H9 (cell line): ENCODE data around the gene MOB3A. TPM values are rescaled to one million over a fixed set of nuclear protein-coding genes. Genes with fewer than 3 reads are reported as not detected.
A peak's percentile ranks its signal among the peaks of the same experiment; 100 is the strongest.

Source experiments
- DNase-seq: peaks from one replicate; pipeline ENCODE4 v3.0.0-alpha.2; 2017
- H2AFZ ChIP-seq: one replicate; pipeline ENCODE4 v1.6.1; 2013; ENCODE audit warnings: mild to moderate bottlenecking, low read length, control low read depth, moderate library complexity
- H2AK5ac ChIP-seq: 2 replicates; pipeline ENCODE4 v1.6.1; 2013; ENCODE audit warnings: low read length, control low read depth, mixed read lengths; ENCODE audit not compliant: insufficient read length
- H2BK120ac ChIP-seq: one replicate; pipeline ENCODE4 v1.6.1; 2013; ENCODE audit warnings: low read depth, mild to moderate bottlenecking, low read length, control low read depth, inconsistent platforms; ENCODE audit not compliant: poor library complexity, severe bottlenecking
- H2BK12ac ChIP-seq: 2 replicates; pipeline ENCODE4 v1.6.1; 2013; ENCODE audit warnings: low read length, control low read depth, mixed read lengths, low read depth; ENCODE audit not compliant: insufficient read length
- H2BK15ac ChIP-seq: 2 replicates; pipeline ENCODE4 v1.6.1; 2013; ENCODE audit warnings: low read depth, low read length, control low read depth
- H2BK20ac ChIP-seq: one replicate; pipeline ENCODE4 v1.6.1; 2013; ENCODE audit warnings: low read depth, mild to moderate bottlenecking, low read length, control low read depth, inconsistent platforms; ENCODE audit not compliant: poor library complexity, severe bottlenecking
- H2BK5ac ChIP-seq: 2 replicates; pipeline ENCODE4 v1.6.1; 2013; ENCODE audit warnings: low read length, control low read depth, mixed read lengths; ENCODE audit not compliant: insufficient read length
- H3K14ac ChIP-seq: 2 replicates; pipeline ENCODE4 v1.6.1; 2013; ENCODE audit warnings: low read length, control low read depth; ENCODE audit not compliant: insufficient read depth
- H3K18ac ChIP-seq: 2 replicates; pipeline ENCODE4 v1.6.1; 2013; ENCODE audit warnings: low read depth, mild to moderate bottlenecking, mixed read lengths, low read length, control low read depth; ENCODE audit not compliant: insufficient read length
- H3K23ac ChIP-seq: 2 replicates; pipeline ENCODE4 v1.6.1; 2013; ENCODE audit warnings: low read length, control low read depth, mixed read lengths, low read depth; ENCODE audit not compliant: insufficient read length
- H3K23me2 ChIP-seq: 2 replicates; pipeline ENCODE4 v1.6.1; 2013; ENCODE audit warnings: low read depth, mild to moderate bottlenecking, mixed read lengths, low read length, control low read depth; ENCODE audit not compliant: insufficient read length, poor library complexity, severe bottlenecking
- H3K27ac ChIP-seq: 2 replicates; pipeline ENCODE4 v1.5.1; 2013; ENCODE audit warnings: low read length, control low read depth, mixed read lengths, low read depth; ENCODE audit not compliant: insufficient read length
- H3K27me3 ChIP-seq: 2 replicates; pipeline ENCODE4 v1.6.1; 2013; ENCODE audit warnings: low read length, control low read depth, inconsistent platforms; ENCODE audit not compliant: insufficient read depth
- H3K4ac ChIP-seq: 2 replicates; pipeline ENCODE4 v1.6.1; 2013; ENCODE audit warnings: low read depth, mild to moderate bottlenecking, control low read depth, inconsistent platforms, low read length, moderate library complexity
- H3K4me1 ChIP-seq: 2 replicates; pipeline ENCODE4 v1.6.1; 2013; ENCODE audit warnings: low read length, control low read depth, inconsistent platforms; ENCODE audit not compliant: insufficient read depth
- H3K4me2 ChIP-seq: 2 replicates; pipeline ENCODE4 v1.6.1; 2013; ENCODE audit warnings: low read length, control low read depth, mixed read lengths; ENCODE audit not compliant: insufficient read length, insufficient read depth
- H3K56ac ChIP-seq: 2 replicates; pipeline ENCODE4 v1.6.1; 2013; ENCODE audit warnings: low read depth, mild to moderate bottlenecking, mixed read lengths, low read length, control low read depth; ENCODE audit not compliant: insufficient read length
- H3K79me1 ChIP-seq: 2 replicates; pipeline ENCODE4 v1.6.1; 2013; ENCODE audit warnings: low read depth, mild to moderate bottlenecking, moderate library complexity, low read length, control low read depth, inconsistent platforms; ENCODE audit not compliant: insufficient read depth, poor library complexity, severe bottlenecking
- H3K79me2 ChIP-seq: 2 replicates; pipeline ENCODE4 v1.6.1; 2013; ENCODE audit warnings: low read length, control low read depth, inconsistent platforms; ENCODE audit not compliant: insufficient read depth
- H3K9ac ChIP-seq: 2 replicates; pipeline ENCODE4 v1.6.1; 2013; ENCODE audit warnings: low read length, control low read depth, mixed read lengths; ENCODE audit not compliant: insufficient read length; ENCODE audit errors: extremely low read depth
- H3K9me3 ChIP-seq: one replicate; pipeline ENCODE4 v1.6.1; 2013; ENCODE audit warnings: low read depth, low read length, inconsistent platforms; ENCODE audit not compliant: control insufficient read depth
- H3T11ph ChIP-seq: one replicate; pipeline ENCODE4 v1.6.1; 2013; ENCODE audit warnings: mild to moderate bottlenecking, low read length, control low read depth, inconsistent platforms
- H4K20me1 ChIP-seq: one replicate; pipeline ENCODE4 v1.6.1; 2013; ENCODE audit not compliant: control insufficient read depth, insufficient read length, insufficient read depth
- H4K5ac ChIP-seq: 2 replicates; pipeline ENCODE4 v1.6.1; 2013; ENCODE audit warnings: low read depth, mild to moderate bottlenecking, mixed read lengths, low read length, control low read depth; ENCODE audit not compliant: insufficient read length
- H4K8ac ChIP-seq: replicated peaks from 2 replicates; pipeline ENCODE4 v1.6.1; 2013; ENCODE audit warnings: low read length, control low read depth, mixed read lengths, low read depth; ENCODE audit not compliant: insufficient read length
- H4K91ac ChIP-seq: 2 replicates; pipeline ENCODE4 v1.6.1; 2013; ENCODE audit warnings: low read depth, mild to moderate bottlenecking, moderate library complexity, mixed read lengths, low read length, control low read depth; ENCODE audit not compliant: insufficient read length
- H3K27ac Mint-ChIP-seq, 3 experiments: 2 replicates in 2 of 3; 3 replicates in 1 of 3; pipeline ENCODE4 v1.8.0; 2020 to 2021; ENCODE audit warnings: mixed read lengths in 3 of 3, mild to moderate bottlenecking in 1 of 3, moderate library complexity in 1 of 3
- H3K27me3 Mint-ChIP-seq: 2 replicates; pipeline ENCODE4 v1.8.0; 2021; ENCODE audit warnings: low read depth, mild to moderate bottlenecking, moderate library complexity, mixed read lengths
- H3K36me3 Mint-ChIP-seq, 3 experiments: 2 replicates in 2 of 3; 3 replicates in 1 of 3; pipeline ENCODE4 v1.8.0; 2020 to 2021; ENCODE audit warnings: low read depth in 3 of 3, mixed read lengths in 3 of 3; ENCODE audit not compliant: insufficient read depth in 1 of 3
- H3K4me1 Mint-ChIP-seq, 2 experiments: 2 replicates each; pipeline ENCODE4 v1.8.0; 2020; ENCODE audit warnings: mixed read lengths in 2 of 2
- H3K4me3 Mint-ChIP-seq, 2 experiments: 2 replicates in 1 of 2; 3 replicates in 1 of 2; pipeline ENCODE4 v1.8.0; 2020 to 2021; ENCODE audit warnings: mild to moderate bottlenecking in 2 of 2, mixed read lengths in 2 of 2, moderate library complexity in 1 of 2
- H3K9me3 Mint-ChIP-seq, 2 experiments: 2 replicates in 1 of 2; 3 replicates in 1 of 2; pipeline ENCODE4 v1.8.0; 2020; ENCODE audit warnings: mild to moderate bottlenecking in 2 of 2, mixed read lengths in 2 of 2, moderate library complexity in 1 of 2
- CTCF ChIP-seq: fragments of 200-600 bp; sonication (generic); conservative IDR thresholded peaks from 3 replicates; pipeline ENCODE4 v1.8.0; 2021; ENCODE audit warnings: antibody characterized with exemption, mild to moderate bottlenecking
- WGBS: extraction: QIAGEN DNeasy Blood & Tissue Kit; methylation state at CpG from one replicate; pipeline ENCODE4 v1.1.7; 2013; ENCODE audit warnings: missing lambda C conversion rate, low lambda C conversion rate, mixed read lengths; ENCODE audit not compliant: insufficient read length; ENCODE audit errors: extremely low coverage; 5-methylcytosine and 5-hydroxymethylcytosine counted together
- total RNA-seq: library from RNA; stranded (reverse); gene quantifications from 2 replicates; pipeline ENCODE4 v1.2.1, GENCODE V29; 2021

Gene MOB3A
- total RNA-seq, 1 experiment from 2014 or later, result 11.5 TPM

GRCh38 chr19:2041683-2042484 is 54.2 kb downstream of the MOB3A start:
- DNase-seq, result peak; percentile 98
- peaks cover 7 to 31% (median 27%) of the 10 kb centered on the region in 3 experiments for H3K36me3 Mint-ChIP-seq
- Histone ChIP-seq H4K20me1 (peaks cover 4% of the 10 kb centered on the region), H3K79me2 (no peaks in the 10 kb centered on the region), H4K5ac (no peak overlapping the region), H2BK12ac (no peak overlapping the region), H3K79me1 (peaks cover 4% of the 10 kb centered on the region), H3T11ph (no peak overlapping the region), H3K27ac (no peak overlapping the region), H3K18ac (peak overlapping the region; percentile 83), H3K4me2 (no peak overlapping the region), H3K4ac (peak overlapping the region; percentile 57), H3K4me1 (no peaks in the 10 kb centered on the region; the same call in 1 of the 2 replicates), H3K23me2 (no peaks in the 10 kb centered on the region), H2AK5ac (no peak overlapping the region), H3K27me3 (no peaks in the 10 kb centered on the region), H4K91ac (peak overlapping the region; percentile 52), H3K14ac (peak overlapping the region; percentile 91), H3K23ac (no peak overlapping the region), H2BK120ac (peak overlapping the region; percentile 84), H2BK15ac (no peak overlapping the region), H2AFZ (no peak overlapping the region), H3K9me3 (no peaks in the 10 kb centered on the region), H3K56ac (no peak overlapping the region), H2BK5ac (no peak overlapping the region), H2BK20ac (no peak overlapping the region), H3K9ac (no peak overlapping the region), H4K8ac (no peak overlapping the region)
- H3K4me3 Mint-ChIP-seq, result peak overlapping the region; percentile 34 to 64; a peak in 1 of 5 replicates
- no CpG with 5 or more reads among the region's 77 CpGs for WGBS
- H3K27ac Mint-ChIP-seq, result peak overlapping the region; percentile 44 to 88 (median 84); a peak in 3 of 7 replicates
- H3K27me3 Mint-ChIP-seq, result no peaks in the 10 kb centered on the region
- TF ChIP-seq CTCF, result no peak
- H3K9me3 Mint-ChIP-seq, result no peaks in the 10 kb centered on the region
- H3K4me1 Mint-ChIP-seq, result peaks cover 8 to 19% of the 10 kb centered on the region in 2 experiments
